GM21786 (cell line): ENCODE measurements around the gene CDIP1.

Source experiments
- ATAC-seq: cut with Tn5 transposase; IDR thresholded peaks from one replicate; pipeline ENCODE4 v1.9.1; 2021; ENCODE audit not compliant: unreplicated experiment

Gene CDIP1

GRCh38 chr16:4539716-4540284 is 1.2 kb upstream of the CDIP1 start:
- ATAC-seq, result no peak

- ATAC-seq, result no peak
These were observed 913 bp downstream of the CDIP1 start for GRCh38 chr16:4537376-4538343.

GRCh38 chr16:4536391-4537106 is 2.0 kb downstream of the CDIP1 start:
- no peak for ATAC-seq

- no peak for ATAC-seq
These were observed 2.9 kb downstream of the CDIP1 start for GRCh38 chr16:4535627-4536108.

GRCh38 chr16:4534151-4534790 is 4.3 kb downstream of the CDIP1 start:
- ATAC-seq, result no peak

GRCh38 chr16:4533490-4533889 is 5.1 kb downstream of the CDIP1 start:
- ATAC-seq, result no peak

GRCh38 chr16:4532238-4532637 is 6.3 kb downstream of the CDIP1 start:
- ATAC-seq, result no peak

GRCh38 chr16:4531811-4532210 is 6.8 kb downstream of the CDIP1 start:
- no peak for ATAC-seq

DNA sequence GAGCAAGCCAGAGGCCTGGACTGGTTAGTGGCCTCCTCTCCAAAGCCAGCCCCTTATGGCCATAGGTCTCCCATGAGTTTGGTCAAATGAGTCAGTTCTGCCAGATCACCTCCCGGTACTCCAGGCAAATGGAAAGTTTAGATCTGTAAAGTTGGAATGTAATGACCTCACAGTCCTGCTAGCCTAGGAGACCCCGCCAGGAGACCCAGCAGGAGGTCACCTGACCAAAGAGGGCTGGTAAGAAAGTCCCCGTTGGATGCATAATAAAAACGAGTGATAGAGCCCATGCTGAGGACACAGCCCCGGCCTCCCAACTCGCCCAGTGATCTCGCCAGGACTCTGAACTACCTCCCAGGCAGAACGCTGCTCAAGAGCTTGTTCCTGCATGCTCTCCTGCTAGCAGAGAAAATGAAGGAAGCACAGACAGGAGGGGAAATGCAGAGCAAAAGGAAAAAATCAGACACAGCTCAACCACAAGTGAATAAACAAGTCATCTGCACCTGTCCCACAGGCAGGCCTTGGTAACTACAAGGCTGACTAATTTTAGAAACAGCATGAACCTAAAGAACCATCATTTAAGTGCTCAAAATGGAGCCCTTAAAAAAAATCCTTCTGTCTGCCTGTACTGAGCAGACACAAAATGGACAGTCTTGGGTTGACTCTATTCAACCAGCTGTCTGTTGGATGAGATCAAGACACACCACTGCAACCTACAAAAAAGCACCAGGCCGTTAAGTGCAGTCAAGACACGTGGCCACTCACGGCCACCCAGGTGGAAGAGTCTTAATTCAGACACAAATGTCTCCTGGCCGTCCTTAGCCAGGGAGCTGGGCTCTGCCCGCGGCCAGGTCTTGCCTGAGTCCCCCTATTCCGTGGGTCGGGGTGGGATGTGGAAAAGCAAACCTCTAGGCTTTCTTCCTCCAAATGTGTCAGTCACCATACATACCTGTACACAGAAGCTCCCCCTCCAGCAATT is 9.2 kb downstream of the CDIP1 start:
- no peak for ATAC-seq

- ATAC-seq, result no peak
These were observed 12.8 kb downstream of the CDIP1 start for GRCh38 chr16:4525634-4526277.

GRCh38 chr16:4525069-4525468 is 13.5 kb downstream of the CDIP1 start:
- no peak for ATAC-seq

DNA sequence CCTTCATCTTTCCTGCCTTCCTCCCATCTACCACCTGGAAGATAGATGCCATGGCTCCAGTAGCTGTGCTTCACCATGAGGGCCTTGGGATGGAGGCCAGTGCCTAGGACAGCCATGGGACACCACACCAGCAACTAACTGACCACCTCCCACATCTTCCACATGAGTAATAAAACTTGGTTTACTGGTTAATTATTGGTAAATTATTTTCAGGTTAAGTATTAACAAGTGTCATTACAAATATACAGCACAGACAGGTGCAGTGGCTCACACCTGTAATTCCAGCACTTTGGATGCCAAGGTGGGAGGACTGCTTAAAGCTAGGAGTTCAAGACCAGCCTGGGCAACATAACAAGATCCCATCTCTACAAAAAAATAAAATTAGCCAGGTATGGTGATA is 14.0 kb downstream of the CDIP1 start:
- ATAC-seq, result no peak

- no peak for ATAC-seq
These were observed 14.9 kb downstream of the CDIP1 start for GRCh38 chr16:4523686-4524085.

DNA sequence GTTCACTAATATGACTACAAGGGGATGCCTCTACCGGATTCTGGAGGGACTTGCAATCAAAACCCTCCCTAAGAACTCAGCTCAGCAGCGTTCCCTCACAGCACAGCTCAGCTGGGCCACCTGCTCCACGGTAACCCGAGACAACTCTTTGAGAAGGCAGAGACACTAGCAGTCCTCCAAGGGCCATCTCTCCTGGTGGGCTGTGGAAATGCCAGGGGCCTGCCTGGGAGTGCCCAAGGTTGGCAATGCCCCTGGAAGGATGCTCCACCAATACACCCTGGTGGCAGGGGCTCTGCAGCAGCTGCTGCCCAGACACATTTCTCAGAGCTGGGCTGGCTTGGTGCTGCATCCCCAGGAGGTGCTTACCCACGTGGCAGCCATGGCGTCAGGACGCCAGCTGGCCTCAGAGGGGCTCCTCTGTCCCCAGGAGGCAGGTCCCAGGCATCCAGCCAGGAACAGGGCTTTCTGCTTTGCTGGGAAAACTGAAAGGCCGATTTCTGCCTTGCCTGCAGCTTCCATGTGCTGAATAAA is 16.5 kb downstream of the CDIP1 start:
- ATAC-seq, result no peak

DNA sequence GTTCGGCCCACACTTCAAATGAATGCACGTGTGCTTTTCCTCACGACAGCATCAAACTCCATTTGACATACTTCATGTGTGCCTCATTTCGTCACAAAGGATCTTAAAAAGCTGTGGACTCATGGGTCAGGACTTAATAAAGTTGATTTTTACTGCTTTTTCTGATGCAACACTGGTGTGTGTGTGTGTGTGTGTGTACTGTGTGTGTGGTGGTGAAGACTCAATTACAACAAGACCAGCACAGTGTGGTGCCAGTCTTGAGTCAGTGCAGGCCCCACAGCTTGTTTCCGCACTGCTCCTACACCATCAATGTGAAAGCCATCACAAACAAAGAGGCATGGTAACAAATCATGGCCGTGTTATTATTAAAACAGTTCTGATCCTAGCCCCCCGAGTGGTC is 17.7 kb downstream of the CDIP1 start:
- no peak for ATAC-seq

- no peak for ATAC-seq
These were observed 19.1 kb downstream of the CDIP1 start for GRCh38 chr16:4519274-4520058.

DNA sequence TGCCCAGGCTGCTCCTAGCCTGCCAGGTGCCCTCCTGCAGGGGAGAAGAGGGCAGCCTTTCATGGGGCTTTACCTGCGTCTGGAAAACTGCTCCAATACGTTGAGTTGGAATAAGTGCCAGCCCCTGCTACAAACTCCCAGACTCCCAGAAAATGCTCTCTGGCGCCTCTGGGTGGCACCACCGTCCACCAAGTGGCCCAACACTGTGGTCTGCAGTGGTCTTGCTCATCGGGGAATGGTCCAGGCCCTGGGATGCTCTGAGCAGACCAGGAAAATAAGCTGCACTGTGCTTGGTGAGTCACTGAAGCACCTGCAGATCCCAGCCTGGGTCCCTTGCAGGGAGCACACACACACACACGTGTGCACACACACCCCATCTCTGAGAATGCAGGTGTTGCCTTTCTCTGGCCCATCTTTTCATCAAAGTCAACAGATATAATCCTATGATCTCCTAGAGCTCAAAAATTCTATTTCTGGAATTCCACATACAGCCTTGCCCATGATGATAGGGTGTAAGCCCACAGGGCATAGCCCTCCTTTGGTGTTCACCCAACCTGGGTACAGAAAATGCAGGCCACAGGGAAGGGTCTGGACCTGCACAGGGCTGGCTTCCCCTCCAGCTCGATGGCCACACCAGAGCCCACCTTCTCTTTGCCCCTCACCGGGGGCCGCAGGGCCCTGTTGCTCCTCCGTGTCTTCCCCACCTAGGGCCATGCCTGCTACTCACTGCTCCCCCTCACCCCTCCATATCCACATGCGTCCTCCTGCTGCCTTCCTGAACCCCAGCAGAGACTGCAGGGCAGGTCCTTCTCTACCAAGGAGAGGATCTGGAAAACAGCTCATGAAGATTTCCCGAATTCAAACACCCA is 20.5 kb downstream of the CDIP1 start:
- ATAC-seq, result no peak
